ENCODE data around the gene SLC26A2.

SLC26A2 gene

DNA sequence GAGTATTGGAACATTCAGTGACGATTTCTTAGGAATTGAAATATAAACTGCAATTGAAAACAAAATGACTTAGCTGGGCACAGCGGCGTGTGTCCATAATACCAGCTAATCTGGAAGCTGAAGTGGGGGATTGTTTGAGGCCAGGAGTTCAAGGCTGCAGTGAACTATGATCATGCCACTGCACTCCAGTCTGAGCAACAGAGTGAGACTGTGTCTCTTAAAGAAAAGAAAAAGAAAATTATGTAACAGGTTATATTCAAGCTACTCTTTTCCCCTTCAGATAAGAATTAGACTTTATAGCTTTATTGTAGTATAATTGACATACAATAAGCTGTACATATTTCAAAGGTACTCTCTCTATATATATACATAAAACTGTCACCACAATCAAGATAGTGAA lies 6.4 kb downstream of the SLC26A2 start:
- ChIA-PET CTCF (interaction anchor here (0.8 to 14.3 kb wide), 7 partner anchors 10 to 134 kb away, joined by 3 to 429 read pairs (median 5); no protein-coding TSS in a partner anchor), POLR2A (no interaction called here)
- H3K4me3 ChIP-seq (ENCODE audit: low read depth, low read length), result no peak overlapping the region
- DNase-seq (ENCODE audit: low read depth, low spot score), result no peak
- TF ChIP-seq, protein P1, sequence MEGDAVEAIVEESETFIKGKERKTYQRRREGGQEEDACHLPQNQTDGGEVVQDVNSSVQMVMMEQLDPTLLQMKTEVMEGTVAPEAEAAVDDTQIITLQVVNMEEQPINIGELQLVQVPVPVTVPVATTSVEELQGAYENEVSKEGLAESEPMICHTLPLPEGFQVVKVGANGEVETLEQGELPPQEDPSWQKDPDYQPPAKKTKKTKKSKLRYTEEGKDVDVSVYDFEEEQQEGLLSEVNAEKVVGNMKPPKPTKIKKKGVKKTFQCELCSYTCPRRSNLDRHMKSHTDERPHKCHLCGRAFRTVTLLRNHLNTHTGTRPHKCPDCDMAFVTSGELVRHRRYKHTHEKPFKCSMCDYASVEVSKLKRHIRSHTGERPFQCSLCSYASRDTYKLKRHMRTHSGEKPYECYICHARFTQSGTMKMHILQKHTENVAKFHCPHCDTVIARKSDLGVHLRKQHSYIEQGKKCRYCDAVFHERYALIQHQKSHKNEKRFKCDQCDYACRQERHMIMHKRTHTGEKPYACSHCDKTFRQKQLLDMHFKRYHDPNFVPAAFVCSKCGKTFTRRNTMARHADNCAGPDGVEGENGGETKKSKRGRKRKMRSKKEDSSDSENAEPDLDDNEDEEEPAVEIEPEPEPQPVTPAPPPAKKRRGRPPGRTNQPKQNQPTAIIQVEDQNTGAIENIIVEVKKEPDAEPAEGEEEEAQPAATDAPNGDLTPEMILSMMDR (IDR thresholded peaks at IDR 0.05; ENCODE audit: insufficient read depth, low read length, missing control alignments), result no peak

DNA sequence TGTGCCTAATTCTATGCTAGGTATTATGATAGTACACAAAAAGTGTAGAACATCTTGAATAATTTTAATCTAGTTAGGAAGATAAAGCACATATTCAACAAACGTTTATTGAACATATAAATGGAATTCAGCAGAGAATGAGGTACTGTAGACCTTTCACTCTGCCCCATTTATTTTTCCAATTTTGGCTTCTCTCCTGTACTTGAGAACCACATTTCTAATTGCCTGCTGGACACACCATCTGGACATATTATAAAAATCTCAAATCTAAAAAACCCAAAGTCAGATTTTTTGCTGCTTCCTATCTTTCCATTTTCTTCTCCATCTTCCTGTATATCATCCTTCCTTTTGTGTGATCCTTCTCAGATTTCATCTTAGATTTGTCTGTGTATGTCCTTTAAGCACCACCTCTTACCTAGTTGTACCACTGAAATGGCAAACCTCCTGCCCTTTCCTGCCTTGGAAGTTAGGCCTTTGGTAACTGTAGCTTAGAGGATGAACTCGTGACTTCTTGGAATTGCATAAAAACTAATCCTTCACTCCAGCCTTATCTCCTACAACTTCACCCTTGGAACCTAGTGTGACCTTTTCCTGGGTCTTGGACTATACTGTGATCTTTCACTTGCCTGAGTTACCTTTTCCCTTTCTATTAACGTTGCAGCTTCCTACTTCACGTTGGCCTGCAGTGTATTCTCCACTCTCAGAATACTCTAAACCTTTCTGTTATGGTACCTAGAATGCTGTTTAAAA lies 8.8 kb downstream of the SLC26A2 start:
- TF ChIP-seq, protein P1 (IDR thresholded peaks at IDR 0.05; ENCODE audit: insufficient read depth, low read length, missing control alignments), result no peak
- POLR2A ChIA-PET, result interaction anchor here (1.4 kb wide), 1 partner anchor 9 kb away, joined by 7 read pairs; the partner anchor contains the start of gene SLC26A2
- CTCF ChIA-PET, result interaction anchor here (0.9 to 14.3 kb wide), 7 partner anchors 8 to 332 kb away, joined by 3 to 429 read pairs (median 4); partner anchors contain the start of gene SLC26A2

DNA sequence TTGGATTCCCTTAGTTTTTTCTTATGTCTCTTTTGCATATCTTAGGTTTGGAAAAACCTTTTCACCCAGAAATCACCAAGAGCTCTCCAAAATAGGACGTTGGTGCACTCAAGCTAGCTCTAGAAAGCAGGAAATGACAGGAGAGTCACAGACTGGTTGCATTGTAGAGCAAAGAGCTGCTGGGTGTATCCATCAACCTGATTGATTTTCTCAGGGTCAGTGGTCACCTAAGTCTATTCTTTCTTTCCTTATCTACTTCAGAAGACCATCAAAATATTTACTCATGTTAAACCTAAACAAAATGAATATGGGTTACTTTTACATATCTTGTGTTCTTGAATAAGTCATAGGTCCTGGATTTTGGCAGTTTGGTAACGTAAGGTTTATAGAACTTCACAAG lies 14.9 kb downstream of the SLC26A2 start:
- DNase-seq (ENCODE audit: low read depth, low spot score), result no peak
- POLR2A ChIA-PET, result no interaction called here
- TF ChIP-seq, protein P1 (IDR thresholded peaks at IDR 0.05; ENCODE audit: insufficient read depth, low read length, missing control alignments), result no peak
- CTCF ChIA-PET, result interaction anchor here (0.9 to 3.8 kb wide), 7 partner anchors 11 to 143 kb away, joined by 3 to 25 read pairs (median 7); no protein-coding TSS in a partner anchor
- no peak overlapping the region for H3K4me3 ChIP-seq (ENCODE audit: low read depth, low read length)

More for the DNA sequence above, 8.8 kb downstream of the SLC26A2 start:
- DNase-seq (ENCODE audit: low read depth, low spot score), result no peak
- no peak overlapping the region for H3K4me3 ChIP-seq (ENCODE audit: low read depth, low read length)

DNA sequence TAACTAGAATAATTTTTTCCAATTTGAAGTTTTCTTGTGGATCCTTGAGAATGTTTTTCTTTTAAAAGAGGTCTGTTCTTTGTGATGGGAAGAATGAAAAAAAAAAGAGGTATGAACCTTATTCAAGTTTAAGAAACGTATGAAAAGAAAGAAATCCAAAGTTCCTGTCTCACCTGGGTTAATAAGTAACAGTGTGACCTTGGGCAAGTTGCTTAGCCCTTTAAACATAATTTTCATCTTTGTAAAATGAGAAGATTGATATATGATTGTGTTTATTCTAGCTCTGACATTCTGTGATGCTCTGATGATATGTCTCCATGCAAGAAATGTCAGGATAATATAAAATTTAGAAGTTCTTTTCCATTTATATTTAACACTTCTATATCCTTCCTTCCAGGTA lies 19.3 kb downstream of the SLC26A2 start:
- CTCF ChIA-PET, result interaction anchor here (0.9 to 6.8 kb wide), 5 partner anchors 11 to 144 kb away, joined by 3 to 61 read pairs (median 4); partner anchors contain the start of gene SLC26A2
- no peak overlapping the region for H3K4me3 ChIP-seq (ENCODE audit: low read depth, low read length)
- TF ChIP-seq, protein P1 (IDR thresholded peaks at IDR 0.05; ENCODE audit: insufficient read depth, low read length, missing control alignments), result no peak
- no peak for DNase-seq (ENCODE audit: low read depth, low spot score)
- POLR2A ChIA-PET, result no interaction called here

DNA sequence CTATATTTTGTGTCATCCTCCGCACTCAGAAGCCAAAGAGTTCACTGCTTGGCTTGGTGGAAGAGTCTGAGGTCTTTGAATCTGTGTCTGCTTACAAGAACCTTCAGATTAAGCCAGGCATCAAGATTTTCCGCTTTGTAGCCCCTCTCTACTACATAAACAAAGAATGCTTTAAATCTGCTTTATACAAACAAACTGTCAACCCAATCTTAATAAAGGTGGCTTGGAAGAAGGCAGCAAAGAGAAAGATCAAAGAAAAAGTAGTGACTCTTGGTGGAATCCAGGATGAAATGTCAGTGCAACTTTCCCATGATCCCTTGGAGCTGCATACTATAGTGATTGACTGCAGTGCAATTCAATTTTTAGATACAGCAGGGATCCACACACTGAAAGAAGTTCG lies 20.6 kb downstream of the SLC26A2 start:
- POLR2A ChIA-PET, result no interaction called here
- no peak for DNase-seq (ENCODE audit: low read depth, low spot score)
- TF ChIP-seq, protein P1 (IDR thresholded peaks at IDR 0.05; ENCODE audit: insufficient read depth, low read length, missing control alignments), result no peak
- CTCF ChIA-PET, result interaction anchor here (0.8 to 6.8 kb wide), 5 partner anchors 10 to 153 kb away, joined by 3 to 61 read pairs (median 33); no protein-coding TSS in a partner anchor
- no peak overlapping the region for H3K4me3 ChIP-seq (ENCODE audit: low read depth, low read length)

DNA sequence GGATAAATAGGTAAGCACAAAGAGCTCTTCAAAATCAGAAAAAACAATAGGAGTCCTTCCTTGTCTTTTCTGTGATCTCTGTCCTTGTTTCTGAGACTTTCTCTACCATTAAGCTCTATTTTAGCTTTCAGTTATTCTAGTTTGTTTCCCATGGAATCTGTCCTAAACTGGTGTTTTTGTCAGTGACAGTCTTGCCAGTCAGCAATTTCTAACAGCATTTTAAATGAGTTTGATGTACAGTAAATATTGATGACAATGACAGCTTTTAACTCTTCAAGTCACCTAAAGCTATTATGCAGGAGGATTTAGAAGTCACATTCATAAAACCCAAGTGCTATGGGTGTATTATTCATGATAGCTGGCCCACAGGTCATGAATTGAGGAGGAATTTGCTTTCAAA lies 21.9 kb downstream of the SLC26A2 start:
- POLR2A ChIA-PET, result no interaction called here
- no peak overlapping the region for H3K4me3 ChIP-seq (ENCODE audit: low read depth, low read length)
- DNase-seq (ENCODE audit: low read depth, low spot score), result no peak
- CTCF ChIA-PET, result interaction anchor here (1.0 to 6.8 kb wide), 7 partner anchors 9 to 155 kb away, joined by 3 to 61 read pairs (median 5); no protein-coding TSS in a partner anchor
- TF ChIP-seq, protein P1 (IDR thresholded peaks at IDR 0.05; ENCODE audit: insufficient read depth, low read length, missing control alignments), result no peak
